ENCODE results near the gene RBM42. TPM values are rescaled to one million over a fixed set of nuclear protein-coding genes. Genes with fewer than 3 reads are reported as not detected.
"Not testable (repeated sequence)": the region's sequence is repeated elsewhere in the genome, so short reads cannot be mapped to it uniquely, and the experiment has no call there.

Gene RBM42
- total RNA-seq, 1 donor from 2014 or later = 63.9 TPM

- DNase-seq (ENCODE audit: low spot score) = peak; percentile 94
Measured at GRCh38 chr19:35648017-35648961, 19.5 kb downstream of the RBM42 start, which contains the start of gene COX6B1. COX6B1 (plus strand) TSS chr19:35648323; CDS start chr19:35651244, 2,921 bp downstream.

GRCh38 chr19:35650581-35650980 is 21.7 kb downstream of the RBM42 start:
- DNase-seq (ENCODE audit: low spot score) = no peak

- DNase-seq (ENCODE audit: low spot score) = not testable (repeated sequence)
Measured at GRCh38 chr19:35654828-35655227, 26.0 kb downstream of the RBM42 start.

GRCh38 chr19:35655600-35655999 is 26.8 kb downstream of the RBM42 start:
- no peak for DNase-seq (ENCODE audit: low spot score)

GRCh38 chr19:35656700-35657099 is 27.9 kb downstream of the RBM42 start:
- DNase-seq (ENCODE audit: low spot score) = no peak

- no peak for DNase-seq (ENCODE audit: low spot score)
Measured at GRCh38 chr19:35657904-35658700, 29.3 kb downstream of the RBM42 start.

- DNase-seq (ENCODE audit: low spot score) = no peak
Measured at GRCh38 chr19:35661995-35662340, 33.1 kb downstream of the RBM42 start.

- DNase-seq (ENCODE audit: low spot score) = no peak
Measured at GRCh38 chr19:35663981-35664380, 35.1 kb downstream of the RBM42 start.

- no peak for DNase-seq (ENCODE audit: low spot score)
Measured at GRCh38 chr19:35665157-35665556, 36.3 kb downstream of the RBM42 start.

GRCh38 chr19:35665604-35666003 is 36.8 kb downstream of the RBM42 start:
- no peak for DNase-seq (ENCODE audit: low spot score)

- no peak for DNase-seq (ENCODE audit: low spot score)
Measured at GRCh38 chr19:35666251-35666913, 37.5 kb downstream of the RBM42 start, which contains the start of gene UPK1A. UPK1A (plus strand) TSS chr19:35666517; CDS start chr19:35666813, 296 bp downstream.

GRCh38 chr19:35669566-35669965 is 40.7 kb downstream of the RBM42 start:
- DNase-seq (ENCODE audit: low spot score) = no peak

- no peak for DNase-seq (ENCODE audit: low spot score)
Measured at GRCh38 chr19:35669974-35670373, 41.1 kb downstream of the RBM42 start.

- no peak for DNase-seq (ENCODE audit: low spot score)
Measured at GRCh38 chr19:35670686-35671085, 41.9 kb downstream of the RBM42 start.

GRCh38 chr19:35671818-35672217 is 43.0 kb downstream of the RBM42 start:
- no peak for DNase-seq (ENCODE audit: low spot score)

- DNase-seq (ENCODE audit: low spot score) = no peak
Measured at GRCh38 chr19:35673121-35673804, 44.4 kb downstream of the RBM42 start.

GRCh38 chr19:35675589-35676140 is 46.8 kb downstream of the RBM42 start:
- no peak for DNase-seq (ENCODE audit: low spot score)

Measured in mesenteric fat pad (tissue), 1 donor.